NCI-H748 (cell line): ENCODE data around the gene SLC25A48.
A peak's percentile ranks its signal among the peaks of the same experiment; 100 is the strongest.

Source experiments
- DNase-seq: peaks from one replicate; lab custom pipeline; 2025; ENCODE audit not compliant: unreplicated experiment; lab: John Stamatoyannopoulos, UW

The SLC25A48 gene

GRCh38 chr5:135916638-135917263, 82.3 kb downstream of the SLC25A48 start:
- no peak for DNase-seq

GRCh38 chr5:135920199-135920598, 85.7 kb downstream of the SLC25A48 start:
- DNase-seq: no peak

- no peak for DNase-seq
Observed at GRCh38 chr5:135921388-135921787, 86.9 kb downstream of the SLC25A48 start.

- peak; percentile 69 for DNase-seq
Observed at GRCh38 chr5:135930029-135930948, 95.8 kb downstream of the SLC25A48 start.

GRCh38 chr5:135930949-135931295, 96.5 kb downstream of the SLC25A48 start:
- no peak for DNase-seq

- DNase-seq: no peak
Observed at GRCh38 chr5:135934939-135935338, 100.5 kb downstream of the SLC25A48 start.

- no peak for DNase-seq
Observed at GRCh38 chr5:135937245-135937911, 102.9 kb downstream of the SLC25A48 start.
